ENCODE measurements around the gene MAP3K2. TPM values are rescaled to one million over a fixed set of nuclear protein-coding genes. Genes with fewer than 3 reads are reported as not detected.

MAP3K2 gene
- total and polyA plus RNA-seq, 2 of the 8 experiments (the other 6 are each of a cell fraction or from before 2014, with no cell fraction given) = 2.0 to 23.2 TPM

GRCh38 chr2:127419448-127420038 lies 31.8 kb upstream of the MAP3K2 start:
- ChIA-PET CTCF (ENCODE audit: partially characterized antibody) (interaction anchor here (0.9 to 7.4 kb wide), 13 partner anchors 7 to 222 kb away, joined by 3 to 74 read pairs (median 4); no protein-coding TSS in a partner anchor), POLR2A (ENCODE audit: partially characterized antibody) (no interaction called here)
- TF ChIP-seq KDM5A (IDR thresholded peaks at IDR 0.05; ENCODE audit: low read length) (no peak), POLR2A (IDR thresholded peaks at IDR 0.05; ENCODE audit: control extremely low read depth in 1 of 2, low read depth in 2 of 2, low read length in 2 of 2) (no peak), TAF1 (IDR thresholded peaks at IDR 0.05; ENCODE audit: low read depth, low read length) (no peak)
- TF ChIP-seq, protein P1, sequence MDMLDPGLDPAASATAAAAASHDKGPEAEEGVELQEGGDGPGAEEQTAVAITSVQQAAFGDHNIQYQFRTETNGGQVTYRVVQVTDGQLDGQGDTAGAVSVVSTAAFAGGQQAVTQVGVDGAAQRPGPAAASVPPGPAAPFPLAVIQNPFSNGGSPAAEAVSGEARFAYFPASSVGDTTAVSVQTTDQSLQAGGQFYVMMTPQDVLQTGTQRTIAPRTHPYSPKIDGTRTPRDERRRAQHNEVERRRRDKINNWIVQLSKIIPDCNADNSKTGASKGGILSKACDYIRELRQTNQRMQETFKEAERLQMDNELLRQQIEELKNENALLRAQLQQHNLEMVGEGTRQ (IDR thresholded peaks at IDR 0.05; ENCODE audit: low read length) = no peak
- DNase-seq (ENCODE audit: low read depth in 1 of 2, low spot score in 2 of 2) (no peak), FAIRE-seq (no peak)
- H4K91ac ChIP-seq (replicated peaks; ENCODE audit: insufficient read length, low read length) = no peak overlapping the region
- no peak overlapping the region for H3K9ac ChIP-seq (replicated peaks in 1 of 4; ENCODE audit: extremely low read depth in 1 of 4, low read depth in 3 of 4, low read length in 3 of 4)
- H2AFZ ChIP-seq (ENCODE audit: low read length) = no peak overlapping the region
- no peak overlapping the region for H3K4ac ChIP-seq (replicated peaks; ENCODE audit: insufficient read length, low read depth, low read length)
- H2BK5ac ChIP-seq (ENCODE audit: low read depth, low read length) = no peak overlapping the region
- H3K23ac ChIP-seq (ENCODE audit: insufficient read length) = no peak overlapping the region
- no peak overlapping the region for H3K27ac ChIP-seq (ENCODE audit: low read depth, low read length)
- no peaks in the 10 kb centered on the region for H3K36me3 ChIP-seq (ENCODE audit: control insufficient read depth in 2 of 4, insufficient read depth in 4 of 4, low read length in 3 of 4)
- 88% methylated on average over 14 of the region's 15 CpGs; no CpG with 5 or more reads in 1 of the 2 experiments for WGBS, 2 experiments (ENCODE audit: extremely low coverage in 1 of 2, insufficient coverage in 1 of 2, insufficient read length in 1 of 2, insufficient replicate concordance in 2 of 2, low coverage in 1 of 2, low lambda C conversion rate in 2 of 2, missing lambda C conversion rate in 1 of 2)
- H2BK12ac ChIP-seq (ENCODE audit: low read depth, low read length) = no peak overlapping the region
- peaks cover 1 to 61% (median 46%) of the 10 kb centered on the region in 4 experiments for H3K27me3 ChIP-seq (replicated peaks in 1 of 4; ENCODE audit: control insufficient read depth in 3 of 4, extremely low read depth in 1 of 4, insufficient read depth in 3 of 4, low read length in 3 of 4)
- peaks cover 16% of the 10 kb centered on the region for H3K23me2 ChIP-seq (ENCODE audit: low read depth, low read length)
- H3K56ac ChIP-seq (replicated peaks; ENCODE audit: insufficient read length, low read depth, low read length) = no peak overlapping the region
- H3K9me3 ChIP-seq (ENCODE audit: insufficient read depth in 2 of 2, low read depth in 1 of 2, low read length in 1 of 2) = no peaks in the 10 kb centered on the region
- H3K79me1 ChIP-seq (ENCODE audit: low read depth, low read length) = no peaks in the 10 kb centered on the region
- H3K79me2 ChIP-seq (ENCODE audit: control insufficient read depth in 1 of 2, insufficient read depth in 2 of 2, low read length in 2 of 2) = no peaks in the 10 kb centered on the region
- no peak overlapping the region for H2BK20ac ChIP-seq (ENCODE audit: low read length)
- no peak overlapping the region for H4K8ac ChIP-seq (ENCODE audit: extremely low read depth, insufficient read depth, low read length)
- no peak overlapping the region for H2AK5ac ChIP-seq (ENCODE audit: low read depth, low read length)
- no peak overlapping the region for H3K14ac ChIP-seq (ENCODE audit: insufficient read length)
- H3K4me2 ChIP-seq (ENCODE audit: insufficient read depth in 1 of 2, low read depth in 2 of 2, low read length in 2 of 2) = no peak overlapping the region
- no peak overlapping the region for H3K18ac ChIP-seq (ENCODE audit: extremely low read depth, low read length)
- no peak overlapping the region for H2BK15ac ChIP-seq (ENCODE audit: low read length)
- peaks cover 0 to 2% of the 10 kb centered on the region in 2 experiments for H4K20me1 ChIP-seq (replicated peaks in 1 of 2; ENCODE audit: control insufficient read depth in 1 of 2, insufficient read depth in 2 of 2, low read length in 2 of 2)
- H3K4me1 ChIP-seq (replicated peaks in 1 of 4; ENCODE audit: control insufficient read depth in 3 of 4, insufficient read depth in 4 of 4, low read length in 3 of 4) = peaks cover 0 to 9% (median 2%) of the 10 kb centered on the region in 4 experiments; a peak in 4 of 7 replicates
- no peak overlapping the region for H4K5ac ChIP-seq (ENCODE audit: insufficient read length, low read depth, low read length)
- no peak overlapping the region for H3K4me3 ChIP-seq (ENCODE audit: extremely low read depth in 1 of 4, insufficient read depth in 2 of 4, low read depth in 3 of 4, low read length in 4 of 4)
- H2BK120ac ChIP-seq (replicated peaks; ENCODE audit: low read depth, low read length) = no peak overlapping the region
